ENCODE data around the gene TM9SF2.
"Not testable (repeated sequence)": the region's sequence is repeated elsewhere in the genome, so short reads cannot be mapped to it uniquely, and the experiment has no call there.

The TM9SF2 gene

DNA sequence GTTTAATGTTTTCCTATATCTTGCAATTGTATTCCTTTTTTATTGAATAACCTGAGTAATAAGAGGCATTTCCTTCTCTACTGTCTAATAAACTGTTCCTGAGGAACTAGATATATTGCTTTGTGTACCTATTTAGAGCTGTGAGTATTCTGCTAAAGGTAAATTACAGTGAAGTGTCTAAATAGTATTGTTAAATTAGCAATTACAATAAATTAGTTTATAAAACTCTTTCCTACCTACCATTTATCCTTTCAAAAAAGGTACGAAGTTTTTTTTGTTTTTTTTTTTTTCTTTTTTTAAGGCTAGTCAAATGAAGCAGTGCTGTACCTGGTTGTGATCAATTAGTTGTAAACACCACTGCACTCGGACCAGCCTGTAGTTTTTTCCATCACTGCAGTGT is 34.8 kb downstream of the TM9SF2 start:
- no peak for DNase-seq (ENCODE audit: low read depth)

DNA sequence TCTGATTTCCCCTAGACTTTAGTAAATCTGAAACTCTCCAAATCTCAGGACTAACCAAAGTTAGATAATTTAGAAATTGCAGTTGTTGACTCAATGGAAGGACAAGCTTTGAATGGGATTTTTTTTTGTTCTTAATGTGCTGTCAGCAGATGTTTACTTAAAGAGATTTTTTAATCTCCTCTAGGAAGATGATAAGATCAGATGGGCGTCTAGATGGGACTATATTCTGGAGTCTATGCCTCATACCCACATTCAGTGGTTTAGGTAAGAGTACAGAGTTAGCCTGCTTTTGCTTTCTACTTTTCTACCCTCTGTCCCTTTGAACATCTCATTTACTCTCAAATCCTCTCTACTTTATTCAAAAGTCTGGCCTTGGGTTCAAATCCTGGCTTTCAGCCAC is 39.3 kb downstream of the TM9SF2 start:
- no peak for DNase-seq (ENCODE audit: low read depth)

DNA sequence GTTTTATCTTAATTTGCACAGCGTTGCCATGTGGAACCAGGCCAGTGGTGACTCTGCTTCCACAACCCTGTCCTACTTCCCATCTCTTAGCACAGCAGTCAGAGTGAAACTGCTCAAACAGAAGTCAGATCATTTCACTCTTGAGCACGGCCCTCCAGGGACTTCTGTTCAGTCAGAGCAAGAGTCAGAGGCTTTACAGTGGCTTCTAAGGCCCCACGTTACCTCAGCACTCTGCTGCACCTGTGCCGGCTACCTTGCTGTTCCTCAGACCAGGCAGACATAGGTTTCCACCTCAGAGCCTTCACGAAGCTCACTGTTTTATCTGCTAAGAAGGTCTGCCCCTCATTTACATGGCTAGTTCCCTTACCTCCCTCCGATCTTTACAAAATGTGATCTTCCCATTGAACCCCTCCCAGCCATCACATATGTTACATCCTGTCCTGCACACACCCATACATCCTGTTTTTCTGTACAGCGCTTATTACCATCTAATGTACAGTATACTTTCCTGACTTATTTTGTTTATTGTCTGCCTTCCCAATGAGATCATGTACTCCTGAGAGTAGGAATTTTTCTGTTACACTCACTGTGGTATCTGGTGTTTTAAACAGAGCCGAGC is 41.6 kb downstream of the TM9SF2 start:
- DNase-seq (ENCODE audit: low read depth): no peak

DNA sequence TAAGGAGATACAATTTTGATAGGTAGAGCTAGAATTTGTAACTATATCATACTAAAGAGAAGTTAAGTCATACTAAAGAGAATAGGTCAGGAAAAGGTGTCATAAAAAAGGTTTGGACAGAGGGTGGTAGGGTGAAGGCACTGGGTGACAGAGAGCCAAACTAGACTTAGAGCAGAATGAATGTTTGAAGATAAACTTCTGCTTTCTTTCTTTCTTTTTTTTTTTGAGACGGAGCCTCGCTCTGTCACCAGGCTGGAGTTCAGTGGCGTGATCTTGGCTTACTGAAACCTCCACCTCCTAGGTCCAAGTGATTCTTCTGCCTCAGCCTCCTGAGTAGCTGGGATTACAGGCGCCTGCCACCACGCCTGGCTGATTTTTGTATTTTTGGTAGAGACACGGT is 44.1 kb downstream of the TM9SF2 start:
- no peak for DNase-seq (ENCODE audit: low read depth)

DNA sequence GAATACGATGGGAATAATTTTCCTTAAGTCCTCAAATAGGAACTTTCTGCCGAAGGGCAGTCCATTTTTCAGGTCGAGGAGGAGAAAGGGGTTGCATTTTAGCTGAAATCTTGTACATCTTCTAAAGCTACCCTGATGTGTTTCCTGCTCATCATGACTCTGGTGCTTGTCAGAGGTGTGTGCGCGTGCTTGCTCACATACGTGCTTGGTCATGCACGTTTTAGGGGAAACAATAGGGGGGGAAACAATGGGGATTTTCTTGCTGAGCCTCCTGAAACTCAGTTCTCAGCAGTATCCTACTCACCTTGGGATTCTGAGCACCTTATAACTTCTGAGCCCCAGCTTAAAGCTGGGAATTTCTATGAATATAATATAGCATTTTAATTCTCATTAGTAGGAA is 44.7 kb downstream of the TM9SF2 start:
- no peak for DNase-seq (ENCODE audit: low read depth)

DNA sequence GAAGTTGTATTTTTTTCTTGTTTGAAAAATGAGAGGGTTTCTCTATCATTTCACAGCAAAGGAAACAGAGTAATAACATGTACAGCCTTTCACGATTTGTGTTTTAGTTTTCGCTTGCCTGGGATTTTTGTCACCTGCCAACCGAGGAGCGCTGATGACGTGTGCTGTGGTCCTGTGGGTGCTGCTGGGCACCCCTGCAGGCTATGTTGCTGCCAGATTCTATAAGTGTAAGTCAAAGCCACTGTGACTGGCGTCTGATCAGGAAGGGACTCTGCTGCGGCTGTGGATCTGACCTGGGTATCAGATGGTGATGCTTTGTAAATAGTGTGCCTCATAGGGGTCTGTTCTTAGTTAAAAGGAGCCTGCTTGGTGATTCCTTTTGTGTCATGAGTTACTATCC is 45.6 kb downstream of the TM9SF2 start:
- DNase-seq (ENCODE audit: low read depth): no peak

DNA sequence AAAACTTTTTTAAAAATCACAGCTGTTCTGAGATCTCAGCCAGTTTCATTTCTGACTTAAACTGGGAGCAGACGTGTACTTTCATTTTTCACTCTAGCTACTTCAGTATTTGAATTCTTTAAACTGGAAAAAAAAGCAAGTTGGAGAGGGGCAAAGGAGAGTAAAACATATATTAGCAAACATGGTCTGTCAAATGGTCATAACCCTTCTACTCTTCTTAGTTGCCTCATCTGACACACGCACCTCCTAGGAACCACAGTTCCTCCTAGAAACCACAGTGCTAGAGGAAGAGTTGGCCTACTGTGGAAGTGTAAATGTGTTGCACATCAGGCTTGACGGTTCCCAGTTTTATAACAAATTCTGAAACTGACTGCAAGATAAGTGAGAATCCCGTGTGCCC is 47.2 kb downstream of the TM9SF2 start:
- no peak for DNase-seq (ENCODE audit: low read depth)

DNA sequence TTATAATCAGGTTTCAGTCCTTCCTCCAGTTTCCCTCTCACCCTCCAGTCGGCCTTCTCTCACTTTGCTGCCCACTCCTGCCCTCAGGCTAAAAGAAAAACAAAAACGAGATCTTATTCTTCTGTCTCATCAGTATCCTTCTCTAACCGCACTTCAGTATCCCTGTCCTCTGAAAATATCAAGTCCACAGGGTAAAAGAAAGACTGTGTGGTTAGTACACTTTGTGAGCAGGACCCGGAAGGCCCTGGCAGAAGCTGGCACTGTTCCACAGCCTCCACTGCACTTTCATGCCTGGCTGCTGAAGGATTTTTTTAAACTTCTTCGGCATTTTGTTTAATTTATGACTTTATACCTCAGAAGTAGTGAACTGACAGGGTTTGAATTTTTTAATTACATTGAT is 51.8 kb downstream of the TM9SF2 start:
- no peak for DNase-seq (ENCODE audit: low read depth)

DNA sequence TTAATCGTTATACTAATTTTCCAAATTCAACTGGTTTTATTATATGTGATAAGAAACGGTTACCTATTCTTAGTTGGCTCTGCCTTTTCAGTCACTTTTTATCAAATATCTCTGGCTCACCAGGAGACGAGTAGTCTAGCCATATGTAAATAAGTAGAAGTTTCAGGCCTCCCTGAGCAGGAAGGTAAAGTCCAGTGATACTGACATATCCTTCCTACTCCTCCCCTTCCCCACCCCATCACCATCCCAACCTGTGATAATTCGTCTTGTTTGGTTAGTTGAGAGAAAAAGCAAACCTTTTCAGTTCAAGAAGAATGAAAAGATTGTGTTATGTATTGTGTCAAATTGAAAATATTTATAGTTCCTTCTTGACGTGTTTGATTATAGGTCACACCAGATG is 53.9 kb downstream of the TM9SF2 start:
- no peak for DNase-seq (ENCODE audit: low read depth)

DNA sequence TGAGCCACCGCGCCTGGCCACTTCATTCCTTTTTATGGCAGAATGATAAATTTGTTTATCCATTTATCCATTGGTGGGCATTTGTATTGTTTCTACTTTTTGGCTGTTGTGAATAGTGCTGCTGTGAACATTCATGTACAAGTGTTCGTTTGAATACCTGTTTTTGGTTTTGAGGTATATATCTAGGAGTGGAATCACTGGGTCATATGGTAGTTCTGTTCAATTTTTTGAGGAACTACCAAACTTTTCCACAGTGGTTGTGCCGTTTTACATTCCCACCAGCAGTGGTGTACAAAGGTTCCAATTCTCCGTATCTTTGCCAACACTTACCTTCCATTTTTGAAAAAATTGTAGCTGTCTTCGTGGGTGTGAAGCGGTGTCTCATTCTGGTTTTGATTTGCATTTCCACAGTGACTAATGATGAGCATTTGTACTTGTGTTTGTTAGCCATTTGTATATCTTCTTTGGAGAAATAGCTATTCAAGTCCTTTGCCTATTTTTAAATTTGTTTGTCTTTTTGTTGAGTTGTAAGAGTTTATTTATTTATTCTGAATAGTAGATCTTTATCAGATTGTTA is 55.7 kb downstream of the TM9SF2 start:
- no peak for DNase-seq (ENCODE audit: low read depth)

DNA sequence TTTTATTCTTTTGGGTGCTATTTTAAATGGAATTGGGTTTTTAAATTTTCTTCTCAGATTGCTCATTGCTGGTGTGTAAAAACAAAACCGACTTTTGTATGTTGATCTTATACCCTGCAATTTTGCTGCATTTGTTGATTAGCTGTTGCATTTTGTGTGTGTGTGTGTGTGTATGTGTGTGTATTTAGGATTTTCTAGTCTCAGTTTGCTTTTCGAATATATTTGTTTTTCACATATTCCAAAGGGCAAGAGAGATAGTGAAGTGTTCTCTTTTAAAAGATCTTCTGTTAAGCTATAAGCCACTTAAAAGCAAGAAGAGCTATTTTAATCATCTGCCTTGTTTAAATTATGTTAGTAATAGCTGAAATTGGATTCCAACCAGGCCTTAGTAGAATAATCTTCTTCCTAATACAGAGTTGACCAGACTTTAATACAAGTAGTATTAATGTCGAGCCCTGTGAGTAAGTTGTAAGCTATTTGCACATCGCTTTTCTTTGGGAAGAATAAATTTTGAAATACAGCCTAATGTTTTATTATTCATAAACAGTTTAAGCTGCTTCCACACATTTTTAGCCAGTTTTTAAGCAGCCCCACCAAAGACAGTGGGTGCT is 57.4 kb downstream of the TM9SF2 start:
- no peak for DNase-seq (ENCODE audit: low read depth)

DNA sequence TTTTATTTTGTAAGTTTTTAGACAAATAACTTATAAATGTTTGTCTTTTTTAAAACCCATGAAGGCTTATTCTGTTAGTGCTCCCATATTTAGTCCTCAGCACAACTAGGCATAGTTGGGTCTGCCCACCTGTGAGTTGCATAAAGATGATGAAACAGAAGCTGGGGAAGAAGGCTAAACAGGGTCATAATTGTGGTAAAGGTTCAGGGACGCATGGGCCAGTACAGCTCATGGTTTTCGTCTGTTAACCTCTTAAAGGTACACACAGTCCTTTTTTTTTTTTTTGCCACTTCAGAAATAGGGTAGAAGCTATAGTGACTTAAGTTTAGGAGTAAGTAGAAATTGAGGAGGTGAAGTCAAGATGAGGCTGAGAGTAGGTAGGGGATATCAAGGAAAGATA is 58.3 kb downstream of the TM9SF2 start:
- no peak for DNase-seq (ENCODE audit: low read depth)

DNA sequence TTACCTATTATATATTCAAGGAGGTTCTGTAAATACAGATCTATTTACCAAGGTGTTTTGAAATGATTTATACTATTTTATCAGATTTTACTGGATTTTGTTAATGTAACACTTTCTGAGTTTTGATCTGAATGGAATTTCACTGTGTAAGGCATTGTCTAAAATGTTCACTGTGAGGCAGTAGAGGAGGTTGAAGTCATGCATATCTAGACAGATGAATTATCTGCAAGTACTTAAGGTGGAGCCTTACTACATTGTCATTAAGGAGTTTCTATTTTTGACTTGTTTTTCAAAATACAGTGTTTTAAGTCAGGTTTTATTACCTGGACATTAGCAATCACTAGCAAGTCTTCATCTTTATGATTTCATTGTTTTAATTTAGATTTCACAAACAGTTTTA is 62.1 kb downstream of the TM9SF2 start:
- no peak for DNase-seq (ENCODE audit: low read depth)

DNA sequence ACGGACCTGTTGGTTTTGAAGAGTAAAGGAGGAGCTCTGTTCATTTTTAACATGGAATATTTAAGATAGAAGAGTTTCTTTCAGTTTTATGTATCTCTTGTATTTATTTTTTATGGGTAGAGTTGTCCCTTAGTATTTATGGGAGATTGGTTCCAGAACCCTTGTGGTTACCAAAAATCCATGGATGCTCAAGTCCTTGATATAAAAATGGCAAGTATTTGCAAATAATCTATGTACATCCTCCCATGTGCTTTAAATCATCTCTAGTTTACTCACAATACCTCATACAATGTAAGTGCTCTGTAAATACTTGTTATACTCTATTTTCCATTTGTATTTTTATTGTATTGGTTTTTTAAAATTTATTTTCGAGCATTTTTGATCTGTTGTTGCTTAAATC is 63.1 kb downstream of the TM9SF2 start:
- DNase-seq (ENCODE audit: low read depth): no peak

DNA sequence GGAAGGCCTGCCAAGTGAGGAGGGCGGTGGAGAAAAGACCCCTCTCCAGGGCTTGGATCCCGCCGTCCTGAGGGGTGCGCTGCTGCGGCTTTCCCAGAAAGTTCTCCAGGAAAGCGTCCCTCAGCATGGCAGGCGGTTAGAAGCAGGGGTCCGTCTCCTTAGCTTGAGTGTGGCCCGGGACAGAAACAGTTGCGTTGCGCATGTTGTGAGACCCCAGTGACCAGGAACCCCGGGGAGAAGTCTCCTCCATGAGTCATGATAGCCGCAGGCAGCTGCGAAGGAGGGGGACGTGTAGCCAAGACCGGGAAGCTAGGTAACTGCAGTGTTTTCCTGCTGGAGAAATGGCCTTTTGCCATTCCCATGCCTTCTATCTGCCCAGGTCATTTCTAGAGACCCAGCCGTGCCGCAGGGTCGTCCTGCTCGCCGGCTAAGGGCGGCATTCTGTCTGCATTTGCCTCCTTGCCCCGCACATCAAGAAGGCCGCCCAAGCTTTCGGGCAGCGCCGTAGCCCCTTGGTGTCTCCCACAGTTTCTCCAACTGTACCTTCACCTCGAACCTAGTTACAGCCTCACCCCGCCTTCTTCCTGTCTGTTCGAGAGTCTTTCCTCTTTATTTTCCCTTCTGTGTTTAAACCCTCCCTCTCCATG is 64.3 kb downstream of the TM9SF2 start:
- DNase-seq (ENCODE audit: low read depth): no peak

DNA sequence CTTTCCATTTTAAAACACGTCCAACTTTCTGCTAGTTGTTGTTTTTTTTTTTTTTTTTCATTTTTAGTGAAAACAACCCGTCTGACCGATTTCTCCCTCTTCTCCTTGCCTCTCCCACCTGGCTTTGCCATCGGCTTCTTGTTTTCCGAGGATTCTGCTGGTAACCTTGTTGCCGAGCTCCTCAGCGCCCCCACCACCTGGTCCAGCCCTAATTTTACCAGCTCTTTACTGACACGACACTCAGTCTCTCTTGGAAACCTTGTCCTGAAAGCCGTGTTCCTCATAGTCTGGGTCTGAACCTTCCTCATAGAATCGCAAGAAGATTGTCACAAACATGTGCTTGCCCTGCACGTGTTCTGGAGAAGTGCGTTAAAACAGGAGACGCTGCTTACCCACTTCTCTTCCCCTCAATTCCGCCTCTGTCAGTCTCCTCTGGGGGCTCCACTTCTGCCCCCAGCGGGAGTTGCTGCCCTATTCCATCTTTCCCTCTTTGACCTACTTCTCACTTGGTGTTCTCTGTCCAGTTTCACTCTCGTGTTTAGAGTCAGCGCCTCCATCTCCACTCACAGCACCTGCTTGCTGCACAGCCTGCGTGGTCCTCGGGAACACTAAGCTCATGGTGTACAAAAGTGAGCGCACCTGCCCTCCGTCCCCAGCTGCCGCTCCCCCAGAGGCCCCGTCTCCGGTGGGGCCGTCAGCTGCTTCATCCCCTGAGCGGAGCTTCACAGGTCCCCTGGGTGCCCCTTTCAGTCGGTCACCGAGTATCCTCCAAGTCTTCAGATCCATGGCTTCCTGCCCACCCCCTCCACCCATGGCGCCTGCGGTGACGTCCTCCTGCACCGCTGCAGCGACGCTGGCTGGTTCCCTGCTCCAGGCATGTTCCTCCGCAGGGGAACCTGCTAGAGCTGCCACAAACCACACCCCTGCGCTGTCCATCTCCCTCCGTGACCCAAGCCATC is 65.1 kb downstream of the TM9SF2 start:
- DNase-seq (ENCODE audit: low read depth): no peak

DNA sequence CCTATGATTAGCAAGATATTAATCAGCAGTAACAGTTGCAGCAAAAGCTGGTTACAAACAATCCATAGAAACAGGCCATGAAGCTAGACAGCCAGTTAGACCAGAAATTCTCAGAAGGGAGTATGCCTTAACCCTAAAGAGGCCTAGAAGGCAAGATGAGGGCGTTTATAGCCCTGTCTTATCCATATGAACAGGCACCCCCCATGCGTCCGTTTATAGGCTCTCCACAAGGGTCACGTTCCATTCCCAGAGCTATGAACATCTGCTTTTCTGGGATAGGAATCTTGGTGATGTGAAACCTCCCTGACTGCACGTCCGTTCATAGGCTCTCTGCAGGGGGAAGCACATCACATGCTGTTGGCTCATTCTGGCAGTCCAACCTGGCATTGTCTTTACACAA is 67.6 kb downstream of the TM9SF2 start:
- DNase-seq (ENCODE audit: low read depth): not testable (repeated sequence)

DNA sequence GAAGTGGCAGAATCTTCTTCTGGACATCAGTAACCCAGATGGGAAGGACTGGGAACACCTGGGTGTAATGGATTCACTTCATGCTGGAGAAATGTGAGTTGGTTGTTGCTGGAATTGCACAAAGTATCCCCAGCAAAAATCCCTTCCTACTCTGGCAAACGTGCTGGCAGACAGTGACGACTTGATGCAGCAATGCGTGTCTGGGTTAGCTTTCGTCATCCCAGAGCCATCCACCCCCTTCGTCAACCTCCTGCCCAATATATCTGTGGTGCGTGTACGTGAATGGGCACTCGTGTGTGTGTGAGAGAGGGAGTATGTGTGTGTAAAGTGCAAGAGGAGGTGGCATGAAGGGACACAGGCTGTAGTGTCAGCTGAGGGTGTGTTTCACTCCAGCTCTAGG is 70.9 kb downstream of the TM9SF2 start:
- no peak for DNase-seq (ENCODE audit: low read depth)

DNA sequence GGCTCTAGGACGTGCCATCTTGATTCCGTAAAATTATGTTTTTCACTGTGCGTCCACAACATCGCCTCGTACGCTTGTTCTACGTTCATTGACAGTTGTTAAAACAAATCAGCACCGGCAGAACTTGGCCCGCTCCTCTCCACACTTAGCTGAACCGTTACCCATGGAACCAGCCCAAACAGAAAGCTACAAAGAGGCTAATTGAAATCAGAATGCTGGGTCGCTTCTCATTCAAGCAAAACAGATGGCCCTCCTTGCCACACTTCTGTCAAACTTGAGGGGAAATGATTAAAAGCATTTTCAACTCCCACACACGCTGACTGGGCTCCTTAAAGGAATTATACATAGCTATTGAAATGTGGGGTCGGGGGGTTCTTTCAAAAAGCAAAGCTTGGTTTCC is 71.6 kb downstream of the TM9SF2 start:
- DNase-seq (ENCODE audit: low read depth): no peak

DNA sequence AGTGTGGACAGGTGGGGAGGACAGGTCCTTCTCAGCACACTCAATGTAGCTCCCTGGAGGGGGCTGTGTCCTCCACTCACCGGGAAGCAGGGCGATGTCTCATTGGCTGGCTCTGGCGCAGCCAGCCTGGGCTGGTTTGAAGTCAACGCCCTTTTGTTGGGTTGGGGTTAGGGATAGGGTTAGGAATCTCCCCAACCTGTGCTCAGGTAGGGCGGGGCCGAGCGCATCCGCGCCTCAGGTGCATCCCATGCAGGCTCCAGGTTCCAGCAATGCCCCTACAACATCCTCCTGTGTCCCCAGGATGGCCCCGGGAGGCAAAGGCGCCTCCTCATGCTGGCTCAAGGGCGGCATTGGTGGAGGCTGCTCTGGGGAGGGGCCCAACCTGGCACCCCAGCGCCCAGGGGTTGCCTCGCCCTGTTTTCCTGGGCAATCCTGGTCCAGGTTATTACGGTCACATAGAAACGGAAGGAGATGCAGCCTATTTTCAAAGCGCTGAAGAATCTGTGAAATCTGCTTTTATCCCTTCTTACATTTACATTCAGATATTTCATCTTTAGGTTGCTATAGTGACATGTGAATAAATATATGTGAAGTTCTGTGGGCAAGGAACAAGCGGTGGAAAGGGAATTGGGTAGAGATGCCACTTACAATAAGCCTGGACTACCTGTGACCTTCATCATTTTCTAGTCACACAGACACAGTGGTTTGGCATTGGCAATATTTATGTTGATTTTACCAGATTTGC is 74.3 kb downstream of the TM9SF2 start:
- DNase-seq (ENCODE audit: low read depth): no peak
